ENCODE measurements around the gene TEAD1. TPM values are rescaled to one million over a fixed set of nuclear protein-coding genes. Genes with fewer than 3 reads are reported as not detected.

Gene TEAD1
- total RNA-seq, 1 donor from 2014 or later: 62.5 TPM

DNA sequence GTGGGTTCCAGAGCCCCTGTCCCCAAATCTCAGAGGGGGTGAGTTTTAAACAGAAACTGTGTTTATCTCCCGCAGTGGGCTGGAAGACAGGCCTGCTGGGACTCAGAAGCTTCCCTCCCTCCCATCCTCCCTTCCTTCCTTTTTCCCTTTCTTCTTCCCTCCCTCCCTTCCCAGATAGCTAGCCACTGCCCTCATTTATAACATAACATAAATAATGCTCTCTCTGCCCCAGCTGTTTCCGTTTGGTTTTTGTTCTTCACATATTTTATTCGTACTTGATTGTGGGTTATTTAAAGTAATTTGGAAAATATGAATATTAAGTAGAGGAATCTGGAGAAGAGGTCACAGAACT, 140.9 kb downstream of the TEAD1 start:
- peaks cover 14% of the 10 kb centered on the region for H3K9me3 Mint-ChIP-seq (ENCODE audit: unreplicated experiment)
- peaks cover 54% of the 10 kb centered on the region for H3K4me1 Mint-ChIP-seq (ENCODE audit: low read depth, unreplicated experiment)
- H3K4me3 Mint-ChIP-seq (ENCODE audit: unreplicated experiment): no peak overlapping the region

DNA sequence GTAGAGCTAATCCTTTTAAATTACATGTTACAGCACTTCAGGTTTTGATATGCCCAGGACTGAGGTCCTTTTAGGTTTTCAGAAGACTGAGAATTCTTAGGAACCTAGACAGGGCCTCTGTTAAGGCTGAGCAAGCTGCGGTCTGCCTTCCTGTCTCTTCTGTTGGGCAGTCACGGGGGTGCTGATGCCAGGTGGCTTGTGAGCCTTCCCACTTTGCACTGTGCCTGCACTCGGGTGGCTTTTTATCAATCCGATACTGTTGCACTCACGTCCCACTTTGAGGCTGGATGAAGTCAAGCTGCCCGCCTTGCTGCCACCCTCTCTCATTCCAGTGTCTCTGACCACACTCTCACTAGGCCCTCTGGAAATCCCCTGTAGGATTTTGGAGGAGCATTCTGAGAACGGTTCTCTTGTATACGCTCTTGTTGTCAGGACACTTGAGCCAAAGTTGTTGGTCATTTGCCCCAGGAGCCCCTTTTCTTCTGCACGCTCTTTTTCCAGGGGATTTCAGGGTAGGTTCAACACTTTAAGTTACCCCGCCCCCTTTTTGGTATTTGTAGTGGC, 141.8 kb downstream of the TEAD1 start:
- DNase-seq: no peak
- Mint-ChIP-seq H3K4me3 (ENCODE audit: unreplicated experiment) (peak overlapping the region; percentile 16), H3K27ac (ENCODE audit: unreplicated experiment) (no peak overlapping the region), H3K9me3 (ENCODE audit: unreplicated experiment) (peaks cover 13% of the 10 kb centered on the region), H3K27me3 (ENCODE audit: unreplicated experiment) (peaks cover 5% of the 10 kb centered on the region), H3K4me1 (ENCODE audit: low read depth, unreplicated experiment) (peaks cover 52% of the 10 kb centered on the region), H3K36me3 (ENCODE audit: unreplicated experiment) (peaks cover 1% of the 10 kb centered on the region)
- TF ChIP-seq, protein P1, sequence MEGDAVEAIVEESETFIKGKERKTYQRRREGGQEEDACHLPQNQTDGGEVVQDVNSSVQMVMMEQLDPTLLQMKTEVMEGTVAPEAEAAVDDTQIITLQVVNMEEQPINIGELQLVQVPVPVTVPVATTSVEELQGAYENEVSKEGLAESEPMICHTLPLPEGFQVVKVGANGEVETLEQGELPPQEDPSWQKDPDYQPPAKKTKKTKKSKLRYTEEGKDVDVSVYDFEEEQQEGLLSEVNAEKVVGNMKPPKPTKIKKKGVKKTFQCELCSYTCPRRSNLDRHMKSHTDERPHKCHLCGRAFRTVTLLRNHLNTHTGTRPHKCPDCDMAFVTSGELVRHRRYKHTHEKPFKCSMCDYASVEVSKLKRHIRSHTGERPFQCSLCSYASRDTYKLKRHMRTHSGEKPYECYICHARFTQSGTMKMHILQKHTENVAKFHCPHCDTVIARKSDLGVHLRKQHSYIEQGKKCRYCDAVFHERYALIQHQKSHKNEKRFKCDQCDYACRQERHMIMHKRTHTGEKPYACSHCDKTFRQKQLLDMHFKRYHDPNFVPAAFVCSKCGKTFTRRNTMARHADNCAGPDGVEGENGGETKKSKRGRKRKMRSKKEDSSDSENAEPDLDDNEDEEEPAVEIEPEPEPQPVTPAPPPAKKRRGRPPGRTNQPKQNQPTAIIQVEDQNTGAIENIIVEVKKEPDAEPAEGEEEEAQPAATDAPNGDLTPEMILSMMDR (IDR thresholded peaks at IDR 0.05; ENCODE audit: partially characterized antibody, unreplicated experiment): no peak

More for the DNA sequence above, 140.9 kb downstream of the TEAD1 start:
- Mint-ChIP-seq H3K27ac (ENCODE audit: unreplicated experiment) (no peak overlapping the region), H3K27me3 (ENCODE audit: unreplicated experiment) (peaks cover 5% of the 10 kb centered on the region), H3K36me3 (ENCODE audit: unreplicated experiment) (peaks cover 7% of the 10 kb centered on the region)
- no peak for DNase-seq
- TF ChIP-seq, protein P1 (IDR thresholded peaks at IDR 0.05; ENCODE audit: partially characterized antibody, unreplicated experiment): no peak

DNA sequence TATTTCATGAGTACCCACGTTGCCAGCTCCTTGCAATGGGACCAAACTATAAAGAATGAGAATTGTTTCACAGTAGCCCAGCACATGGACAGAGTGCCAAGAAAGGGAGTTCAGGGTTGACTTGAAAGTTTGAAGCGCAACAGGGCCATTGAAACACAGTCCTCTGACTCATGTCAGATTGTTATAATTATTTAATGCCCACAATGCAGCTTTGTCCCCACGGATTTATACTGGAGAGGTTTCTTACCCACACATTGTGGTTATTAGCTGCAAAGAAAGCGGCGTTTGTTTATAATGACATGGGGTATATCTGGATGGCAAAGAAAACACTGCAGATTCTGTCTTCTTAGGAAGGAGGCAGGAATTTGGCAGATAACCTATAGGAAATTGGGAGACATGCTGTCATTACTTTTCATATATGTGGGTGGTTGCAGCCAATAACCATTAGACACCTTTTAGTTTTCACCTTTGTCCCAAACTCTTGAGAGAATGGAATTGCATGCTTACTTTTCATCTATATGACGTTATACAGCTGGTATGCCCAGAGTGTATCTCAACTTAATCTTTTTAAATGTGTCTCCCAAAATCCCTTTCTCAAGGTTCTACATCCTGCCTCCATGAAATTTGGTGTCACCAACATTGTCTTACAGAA, 143.6 kb downstream of the TEAD1 start:
- Mint-ChIP-seq H3K27ac (ENCODE audit: unreplicated experiment) (no peak overlapping the region), H3K4me1 (ENCODE audit: low read depth, unreplicated experiment) (peaks cover 51% of the 10 kb centered on the region), H3K4me3 (ENCODE audit: unreplicated experiment) (no peak overlapping the region), H3K27me3 (ENCODE audit: unreplicated experiment) (peaks cover 3% of the 10 kb centered on the region), H3K9me3 (ENCODE audit: unreplicated experiment) (peaks cover 9% of the 10 kb centered on the region), H3K36me3 (ENCODE audit: unreplicated experiment) (no peaks in the 10 kb centered on the region)
- DNase-seq: no peak
- TF ChIP-seq, protein P1 (IDR thresholded peaks at IDR 0.05; ENCODE audit: partially characterized antibody, unreplicated experiment): no peak

DNA sequence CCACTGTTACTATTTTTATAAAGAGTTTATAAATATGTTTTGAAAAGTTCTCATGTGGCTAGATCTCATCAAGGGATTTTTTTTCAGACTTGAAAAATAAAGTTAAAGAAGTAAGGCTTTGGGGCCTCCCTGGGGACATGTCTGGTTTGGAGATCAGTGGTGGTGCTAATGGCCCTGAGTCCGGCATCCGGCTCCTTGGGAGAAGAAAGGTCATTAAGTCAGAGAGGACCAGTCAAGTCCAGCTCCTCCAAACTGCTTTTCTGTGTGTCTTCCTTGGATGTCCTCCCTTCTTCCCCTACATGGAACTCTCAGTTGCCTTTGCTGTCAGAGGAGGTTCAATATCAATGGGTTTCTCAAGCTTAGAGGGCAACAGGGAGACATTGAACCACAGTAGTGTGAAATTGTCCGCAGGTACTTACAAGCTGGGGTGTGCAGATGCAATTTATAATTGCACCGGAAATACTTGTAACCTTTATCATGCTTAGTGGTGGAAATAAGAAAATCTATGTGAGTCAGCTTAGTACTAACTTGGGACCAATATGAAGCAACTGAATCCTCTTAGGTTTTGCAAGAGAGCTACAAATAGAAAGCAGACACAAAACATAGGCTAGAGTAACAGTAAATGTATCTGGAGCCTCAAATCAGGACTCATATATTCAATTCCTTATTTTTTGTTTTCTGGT, 144.3 kb downstream of the TEAD1 start:
- H3K36me3 Mint-ChIP-seq (ENCODE audit: unreplicated experiment): no peaks in the 10 kb centered on the region
- no peak overlapping the region for H3K4me3 Mint-ChIP-seq (ENCODE audit: unreplicated experiment)
- no peak overlapping the region for H3K27ac Mint-ChIP-seq (ENCODE audit: unreplicated experiment)
- H3K4me1 Mint-ChIP-seq (ENCODE audit: low read depth, unreplicated experiment): peaks cover 51% of the 10 kb centered on the region
- TF ChIP-seq, protein P1 (IDR thresholded peaks at IDR 0.05; ENCODE audit: partially characterized antibody, unreplicated experiment): no peak
- no peaks in the 10 kb centered on the region for H3K27me3 Mint-ChIP-seq (ENCODE audit: unreplicated experiment)
- H3K9me3 Mint-ChIP-seq (ENCODE audit: unreplicated experiment): peaks cover 4% of the 10 kb centered on the region
- no peak for DNase-seq
